ENCODE results near the gene FNDC11. TPM values are rescaled to one million over a fixed set of nuclear protein-coding genes. Genes with fewer than 3 reads are reported as not detected.

FNDC11 gene
- total and polyA plus RNA-seq, 2 of the 13 experiments (the other 11 are each of a cell fraction or from before 2014, with no cell fraction given): 0.07 TPM; not detected in 1

DNA sequence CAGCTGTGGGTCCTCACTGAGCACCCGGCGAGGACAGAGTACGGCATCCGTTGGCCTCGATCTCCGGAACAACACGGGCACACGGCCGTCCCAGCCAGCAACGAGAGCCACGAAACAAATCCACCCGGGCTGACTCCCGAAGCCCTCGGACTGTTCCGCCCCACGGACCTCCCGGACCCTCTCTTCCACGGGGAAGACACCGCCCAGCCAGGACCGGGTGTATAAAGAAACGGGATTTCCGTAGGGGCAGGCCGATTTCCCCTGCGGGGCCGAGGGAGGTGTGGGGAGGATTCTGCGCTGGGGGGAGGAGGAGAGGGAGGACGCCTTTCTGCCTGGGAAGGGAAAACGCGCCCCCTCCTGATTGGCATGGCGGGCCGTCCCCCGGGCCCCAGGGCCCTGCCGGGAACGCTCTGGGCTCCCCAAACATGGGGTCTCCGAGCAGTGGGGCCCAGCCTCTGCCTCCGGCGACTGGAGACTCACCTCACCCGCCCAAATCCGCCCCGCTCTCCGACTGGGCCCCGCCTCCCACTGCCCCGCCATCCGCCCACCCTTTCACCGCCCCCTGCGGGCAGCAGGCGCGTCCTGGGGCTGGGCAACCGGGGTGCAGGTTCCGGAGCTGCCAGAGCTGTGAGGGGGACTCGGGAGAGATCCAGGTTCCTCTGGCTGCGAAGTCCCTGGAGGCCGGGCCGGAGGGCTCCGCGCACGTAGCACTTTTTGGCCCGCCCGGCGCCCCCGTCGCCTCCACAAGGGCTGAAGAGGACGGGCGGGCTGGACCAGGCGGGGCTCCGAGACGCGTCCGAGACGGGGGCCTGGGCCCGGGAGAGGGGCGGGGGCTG is 34.1 kb upstream of the FNDC11 start:
- H3K4me1 ChIP-seq (ENCODE audit: insufficient read depth, low read length): peaks cover 11% of the 10 kb centered on the region
- peaks cover 24 to 57% of the 10 kb centered on the region in 2 experiments for H3K27me3 ChIP-seq (ENCODE audit: control insufficient read depth in 1 of 2, insufficient read depth in 2 of 2, low read length in 2 of 2)
- H3K36me3 ChIP-seq (replicated peaks in 1 of 2; ENCODE audit: control insufficient read depth in 1 of 2, insufficient read depth in 2 of 2, low read length in 2 of 2): no peaks in the 10 kb centered on the region
- H4K20me1 ChIP-seq (ENCODE audit: insufficient read depth, low read length): peaks cover 2% of the 10 kb centered on the region; the same call in 1 of the 2 replicates
- peak overlapping the region; percentile 70 for H3K4me2 ChIP-seq (ENCODE audit: low read depth, low read length)
- no TSS peak for BruUV-seq (replicated peaks)
- no peak overlapping the region for H2AFZ ChIP-seq (ENCODE audit: low read length)
- H3K9me3 ChIP-seq (ENCODE audit: low read length): no peaks in the 10 kb centered on the region
- CTCF ChIA-PET (ENCODE audit: low intra/inter-chr PET ratio, low total read pairs): interaction anchor here (1.5 kb wide), 1 partner anchor 24 kb away, joined by 4 read pairs; no protein-coding TSS in a partner anchor
- H3K9ac ChIP-seq (ENCODE audit: insufficient read depth, low read depth, low read length): no peak overlapping the region
- POLR2A ChIA-PET: interaction anchor here (0.6 to 2.1 kb wide), 4 partner anchors 16 to 55 kb away, joined by 3 to 9 read pairs (median 6); partner anchors contain the start of gene HELZ2
- H3K27ac ChIP-seq (ENCODE audit: extremely low read length, insufficient read depth, low read length): no peak overlapping the region
- ATAC-seq (peak; percentile 46), DNase-seq (ENCODE audit: low spot score) (no peak), FAIRE-seq (no peak)
- intact Hi-C loops (cut with micrococcal nuclease; ENCODE audit: unreplicated experiment): no loop called here
- H3K4me3 ChIP-seq (replicated peaks in 1 of 3; ENCODE audit: insufficient read depth in 1 of 3, low read depth in 2 of 3, low read length in 3 of 3): peak overlapping the region; percentile 56 to 69 (median 61); a peak in 4 of 6 replicates
- H3K79me2 ChIP-seq (ENCODE audit: insufficient read depth, low read length): no peaks in the 10 kb centered on the region
- 11% methylated on average over 67 of the region's 72 CpGs for WGBS (ENCODE audit: low lambda C conversion rate)
- in situ Hi-C loops (cut with HindIII; ENCODE audit: extremely low pct_ligation_motif_present, low pct_unique_long_range_greater_than_20kb): no loop called here
- TF ChIP-seq ZNF703 (CRISPR knock-in tag; IDR thresholded peaks at IDR 0.05; ENCODE audit: borderline replicate concordance) (0 out of 2 replicates have a peak, but pooled peaks have one; percentile 51), TBX3 (IDR thresholded peaks at IDR 0.05; ENCODE audit: borderline replicate concordance) (no peak), ZNF530 (CRISPR knock-in tag; IDR thresholded peaks at IDR 0.05; ENCODE audit: low read depth) (no peak), ZNF879 (CRISPR knock-in tag; IDR thresholded peaks at IDR 0.05) (0 out of 2 replicates have a peak, but pooled peaks have one; percentile 33), ARHGAP35 (CRISPR knock-in tag; IDR thresholded peaks at IDR 0.05; ENCODE audit: borderline replicate concordance) (0 out of 2 replicates have a peak, but pooled peaks have one; percentile 5), YEATS4 (CRISPR knock-in tag; IDR thresholded peaks at IDR 0.05; ENCODE audit: borderline replicate concordance) (no peak), ZNF34 (CRISPR knock-in tag; IDR thresholded peaks at IDR 0.05; ENCODE audit: borderline replicate concordance) (no peak), ZNF263 (CRISPR knock-in tag; IDR thresholded peaks at IDR 0.05) (peak; percentile 97), ZNF329 (CRISPR knock-in tag; IDR thresholded peaks at IDR 0.05; ENCODE audit: low read depth) (no peak), ATF7-NPFF (CRISPR knock-in tag; IDR thresholded peaks at IDR 0.05; ENCODE audit: low read depth) (0 out of 2 replicates have a peak, but pooled peaks have one; percentile 51), HMGXB4 (CRISPR knock-in tag; IDR thresholded peaks at IDR 0.05; ENCODE audit: borderline replicate concordance in 1 of 2, low read depth in 1 of 2) (peak in 1 of 2 experiments; percentile 19; a peak in 1 of 4 replicates)
- TF ChIP-seq, protein P1, sequence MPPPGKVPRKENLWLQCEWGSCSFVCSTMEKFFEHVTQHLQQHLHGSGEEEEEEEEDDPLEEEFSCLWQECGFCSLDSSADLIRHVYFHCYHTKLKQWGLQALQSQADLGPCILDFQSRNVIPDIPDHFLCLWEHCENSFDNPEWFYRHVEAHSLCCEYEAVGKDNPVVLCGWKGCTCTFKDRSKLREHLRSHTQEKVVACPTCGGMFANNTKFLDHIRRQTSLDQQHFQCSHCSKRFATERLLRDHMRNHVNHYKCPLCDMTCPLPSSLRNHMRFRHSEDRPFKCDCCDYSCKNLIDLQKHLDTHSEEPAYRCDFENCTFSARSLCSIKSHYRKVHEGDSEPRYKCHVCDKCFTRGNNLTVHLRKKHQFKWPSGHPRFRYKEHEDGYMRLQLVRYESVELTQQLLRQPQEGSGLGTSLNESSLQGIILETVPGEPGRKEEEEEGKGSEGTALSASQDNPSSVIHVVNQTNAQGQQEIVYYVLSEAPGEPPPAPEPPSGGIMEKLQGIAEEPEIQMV (CRISPR knock-in tag; IDR thresholded peaks at IDR 0.05; ENCODE audit: low read depth): peak; percentile 28; the same call in 1 of the 2 replicates
- TF ChIP-seq, protein P2, sequence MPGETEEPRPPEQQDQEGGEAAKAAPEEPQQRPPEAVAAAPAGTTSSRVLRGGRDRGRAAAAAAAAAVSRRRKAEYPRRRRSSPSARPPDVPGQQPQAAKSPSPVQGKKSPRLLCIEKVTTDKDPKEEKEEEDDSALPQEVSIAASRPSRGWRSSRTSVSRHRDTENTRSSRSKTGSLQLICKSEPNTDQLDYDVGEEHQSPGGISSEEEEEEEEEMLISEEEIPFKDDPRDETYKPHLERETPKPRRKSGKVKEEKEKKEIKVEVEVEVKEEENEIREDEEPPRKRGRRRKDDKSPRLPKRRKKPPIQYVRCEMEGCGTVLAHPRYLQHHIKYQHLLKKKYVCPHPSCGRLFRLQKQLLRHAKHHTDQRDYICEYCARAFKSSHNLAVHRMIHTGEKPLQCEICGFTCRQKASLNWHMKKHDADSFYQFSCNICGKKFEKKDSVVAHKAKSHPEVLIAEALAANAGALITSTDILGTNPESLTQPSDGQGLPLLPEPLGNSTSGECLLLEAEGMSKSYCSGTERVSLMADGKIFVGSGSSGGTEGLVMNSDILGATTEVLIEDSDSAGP (CRISPR knock-in tag; IDR thresholded peaks at IDR 0.05; ENCODE audit: borderline replicate concordance): 0 out of 2 replicates have a peak, but pooled peaks have one; percentile 2
- TF ChIP-seq, protein P3, sequence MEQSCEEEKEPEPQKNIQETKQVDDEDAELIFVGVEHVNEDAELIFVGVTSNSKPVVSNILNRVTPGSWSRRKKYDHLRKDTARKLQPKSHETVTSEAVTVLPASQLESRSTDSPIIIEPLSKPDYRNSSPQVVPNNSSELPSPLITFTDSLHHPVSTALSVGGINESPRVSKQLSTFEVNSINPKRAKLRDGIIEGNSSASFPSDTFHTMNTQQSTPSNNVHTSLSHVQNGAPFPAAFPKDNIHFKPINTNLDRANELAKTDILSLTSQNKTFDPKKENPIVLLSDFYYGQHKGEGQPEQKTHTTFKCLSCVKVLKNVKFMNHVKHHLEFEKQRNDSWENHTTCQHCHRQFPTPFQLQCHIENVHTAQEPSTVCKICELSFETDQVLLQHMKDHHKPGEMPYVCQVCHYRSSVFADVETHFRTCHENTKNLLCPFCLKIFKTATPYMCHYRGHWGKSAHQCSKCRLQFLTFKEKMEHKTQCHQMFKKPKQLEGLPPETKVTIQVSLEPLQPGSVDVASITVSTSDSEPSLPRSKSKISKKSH (CRISPR knock-in tag; IDR thresholded peaks at IDR 0.05; ENCODE audit: borderline replicate concordance): 0 out of 2 replicates have a peak, but pooled peaks have one; percentile 19

Measured in HepG2 (cell line).